ENCODE data around the gene DNAI2.

GRCh38 chr17:74231928-74232907 lies 41.8 kb upstream of the DNAI2 start:
- TF ChIP-seq CTCF (IDR thresholded peaks at IDR 0.05) (no peak), RAD21 (conservative IDR thresholded peaks at IDR 0.05 in 1 of 2, IDR thresholded peaks at IDR 0.05 in 1 of 2) (no peak), ELK1 (IDR thresholded peaks at IDR 0.05; ENCODE audit: low read depth, low read length) (no peak), JUN (IDR thresholded peaks at IDR 0.05) (no peak)
